NCI-H69 (cell line): Measurements from ENCODE around the gene ADAMTS13.

Experiments used
- DNase-seq: peaks from one replicate; lab custom pipeline; 2025; lab: John Stamatoyannopoulos, UW

Gene ADAMTS13

DNA sequence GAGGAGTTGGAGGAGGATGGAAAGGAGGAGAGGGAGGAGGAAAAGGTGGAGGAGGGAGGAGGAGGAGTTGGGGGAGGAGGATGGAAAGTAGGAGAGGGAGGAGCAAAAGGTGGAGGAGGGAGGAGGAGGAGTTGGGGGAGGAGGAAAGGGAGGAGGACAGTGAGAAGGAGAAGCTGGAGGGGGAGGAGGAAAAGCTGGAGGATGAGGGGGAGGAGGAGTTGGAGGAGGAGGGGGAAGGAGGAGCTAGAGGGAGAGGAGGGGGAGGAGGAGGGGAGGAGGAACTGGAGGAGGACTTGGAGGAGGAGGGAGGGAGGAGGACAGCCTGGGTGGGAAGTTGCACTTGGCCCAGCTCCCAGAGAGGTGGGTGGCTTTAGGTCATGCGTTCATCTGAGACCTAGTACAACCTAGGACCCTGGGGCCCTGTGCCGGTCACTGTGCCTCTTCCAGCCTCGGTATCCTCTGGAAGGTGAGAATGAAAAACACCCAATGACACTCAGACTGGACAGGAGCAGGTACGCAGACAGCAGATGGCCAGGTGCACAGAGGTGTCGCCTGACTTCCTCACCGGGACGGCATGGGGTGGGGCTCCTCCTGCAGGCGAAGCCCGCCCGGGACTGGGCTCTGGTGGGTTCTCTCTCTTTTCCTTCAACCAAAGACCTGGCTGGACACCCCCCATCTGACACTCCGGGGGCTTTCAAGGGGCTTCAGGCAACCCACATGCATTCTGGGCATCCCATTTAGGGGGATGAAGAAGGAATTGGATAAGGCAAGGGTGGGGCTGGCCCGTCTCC is 68.9 kb downstream of the ADAMTS13 start:
- peak; percentile 32 for DNase-seq

DNA sequence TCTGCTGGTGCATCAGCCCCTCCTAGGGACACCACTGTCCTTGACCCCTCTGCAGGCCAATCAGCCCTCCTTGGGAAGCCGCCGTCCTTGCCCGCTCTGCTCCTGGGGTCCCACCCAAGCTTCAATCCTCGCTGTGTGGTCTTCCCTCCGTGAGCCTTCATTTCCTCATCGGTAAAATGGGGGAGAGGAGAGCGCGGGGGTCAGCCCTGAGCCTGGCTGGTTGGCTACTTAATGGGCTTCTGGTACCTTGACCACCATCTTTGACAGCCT is 69.4 kb downstream of the ADAMTS13 start:
- no peak for DNase-seq

DNA sequence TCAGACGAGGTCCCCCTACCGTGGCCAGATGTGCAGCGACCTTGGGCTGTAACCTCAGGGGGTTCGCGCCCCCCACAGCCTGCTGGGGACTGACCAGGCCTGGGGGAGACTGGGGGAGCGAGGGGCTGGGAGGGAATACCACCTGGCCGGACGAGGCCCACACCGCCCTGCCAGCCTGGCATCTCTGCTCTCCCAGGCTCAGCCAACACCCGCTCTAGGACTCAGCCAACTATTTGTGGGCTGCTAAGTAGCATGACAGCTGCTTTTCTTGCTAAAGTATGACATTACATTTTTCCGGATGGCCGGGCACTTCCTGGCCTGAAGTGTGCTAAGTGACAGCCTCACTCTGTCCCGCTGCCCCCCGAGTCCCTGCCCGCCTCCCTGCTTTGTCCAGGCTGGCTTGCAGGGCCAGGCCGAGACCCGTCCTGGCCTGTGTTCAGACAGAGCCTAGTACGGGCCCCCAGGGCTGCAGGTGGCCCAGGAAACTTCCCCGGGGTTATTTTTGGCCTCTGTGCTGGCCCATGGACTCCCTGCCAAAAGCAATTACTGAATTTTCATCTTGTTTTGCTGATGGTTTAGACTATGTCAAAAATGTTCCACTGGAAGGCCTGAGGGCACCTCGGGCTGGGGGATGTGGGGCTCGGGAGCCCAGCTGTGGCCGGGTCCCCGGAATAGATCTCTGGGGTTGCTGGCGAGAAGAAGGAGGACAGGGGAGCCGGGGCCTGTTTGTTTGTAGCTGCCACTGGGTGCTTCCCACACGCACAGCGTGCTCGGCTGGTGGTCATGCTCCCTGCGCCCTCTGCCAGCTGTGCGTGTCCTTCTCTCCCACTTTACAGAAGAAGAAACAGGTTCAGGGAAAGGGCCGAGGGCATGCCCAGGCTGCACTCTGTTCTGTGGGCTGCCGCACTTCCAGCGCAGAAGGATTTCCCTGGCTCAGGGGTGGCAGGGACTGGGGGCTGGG is 70.2 kb downstream of the ADAMTS13 start:
- DNase-seq = peak; percentile 16

DNA sequence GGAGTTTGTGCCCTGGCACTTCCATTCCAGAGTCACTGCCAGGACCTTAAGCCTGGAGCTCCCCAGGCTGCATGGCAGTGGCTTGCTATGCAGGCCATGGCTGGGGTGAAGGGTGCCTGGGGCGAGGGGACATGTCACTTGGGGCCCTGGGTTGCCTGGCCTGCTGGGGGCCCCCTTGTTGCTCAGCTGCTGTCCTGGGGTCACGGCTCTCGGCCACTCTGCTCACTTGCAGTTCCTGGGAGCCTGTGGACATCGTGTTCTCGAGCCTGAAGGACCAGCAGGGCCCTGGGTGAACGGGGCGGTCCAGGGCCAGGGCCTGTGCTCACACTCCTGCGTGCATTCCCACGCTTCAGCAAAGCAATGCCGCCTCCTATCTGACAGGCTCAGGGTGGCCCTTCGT is 71.3 kb downstream of the ADAMTS13 start:
- DNase-seq = no peak

DNA sequence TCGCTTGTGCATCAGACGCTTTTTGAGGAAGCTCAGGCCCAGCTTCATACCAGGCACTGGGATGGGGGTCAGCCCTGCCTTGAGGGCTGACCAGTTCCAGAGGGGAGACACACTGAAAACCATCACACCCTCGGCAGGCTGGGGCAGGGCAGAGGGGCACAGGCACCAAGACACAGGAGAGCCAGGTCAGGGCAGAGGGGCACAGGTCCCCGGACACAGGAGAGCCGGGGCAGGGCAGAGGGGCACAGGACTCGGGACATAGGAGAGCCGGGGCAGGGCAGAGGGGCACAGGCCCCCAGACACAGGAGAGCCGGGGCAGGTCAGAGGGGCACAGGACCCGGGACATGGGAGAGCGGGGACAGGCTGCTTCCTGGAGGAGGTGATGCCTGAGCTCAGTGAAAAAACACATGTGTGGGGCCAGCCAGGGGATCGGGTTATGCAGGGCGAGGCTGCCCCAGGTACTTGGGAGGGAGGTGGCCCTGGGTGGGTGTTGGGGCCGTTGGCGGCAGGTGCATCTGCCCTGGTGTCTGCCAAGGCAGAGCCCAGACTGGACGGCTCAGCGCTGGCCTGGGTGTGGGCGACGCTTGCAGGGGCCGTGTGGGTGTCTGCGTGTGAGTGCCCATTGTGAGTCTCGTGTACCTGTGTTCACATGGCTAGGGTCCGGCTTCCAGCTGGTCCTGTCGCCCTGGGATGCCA is 71.8 kb downstream of the ADAMTS13 start:
- no peak for DNase-seq

DNA sequence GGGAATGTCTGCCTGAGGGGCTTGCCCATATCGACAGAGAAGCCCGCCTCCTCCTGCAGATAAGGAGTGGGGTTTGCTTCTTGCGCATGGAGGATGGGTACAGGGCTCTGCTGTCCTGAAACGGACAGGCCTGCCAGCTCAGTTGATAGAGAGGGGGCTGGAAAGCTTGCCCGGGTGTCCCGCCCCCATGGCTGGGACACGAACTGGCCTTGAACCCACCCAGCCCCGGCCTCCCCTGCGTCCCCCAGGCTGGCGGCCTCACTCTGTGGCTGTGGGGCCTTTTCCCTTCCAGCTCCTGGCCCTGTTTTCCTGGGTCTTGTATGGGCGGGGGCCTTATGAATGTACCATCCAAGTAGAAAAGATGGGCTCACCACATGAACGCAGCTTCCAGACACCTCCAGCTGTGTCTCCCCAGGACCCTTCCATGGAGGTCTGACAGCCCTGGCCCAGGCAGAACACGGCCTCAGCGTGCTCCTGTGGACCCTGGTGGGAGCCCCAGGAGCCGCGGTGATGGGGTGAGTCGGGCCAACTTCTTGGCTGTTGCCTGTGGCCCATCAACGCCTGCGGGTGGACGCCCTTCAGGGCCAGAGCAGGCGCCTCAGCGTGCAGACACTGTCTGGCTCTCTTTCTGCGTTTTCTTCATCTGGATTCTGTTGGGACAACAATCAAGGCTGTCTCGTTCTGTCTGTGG is 72.6 kb downstream of the ADAMTS13 start:
- DNase-seq = no peak

DNA sequence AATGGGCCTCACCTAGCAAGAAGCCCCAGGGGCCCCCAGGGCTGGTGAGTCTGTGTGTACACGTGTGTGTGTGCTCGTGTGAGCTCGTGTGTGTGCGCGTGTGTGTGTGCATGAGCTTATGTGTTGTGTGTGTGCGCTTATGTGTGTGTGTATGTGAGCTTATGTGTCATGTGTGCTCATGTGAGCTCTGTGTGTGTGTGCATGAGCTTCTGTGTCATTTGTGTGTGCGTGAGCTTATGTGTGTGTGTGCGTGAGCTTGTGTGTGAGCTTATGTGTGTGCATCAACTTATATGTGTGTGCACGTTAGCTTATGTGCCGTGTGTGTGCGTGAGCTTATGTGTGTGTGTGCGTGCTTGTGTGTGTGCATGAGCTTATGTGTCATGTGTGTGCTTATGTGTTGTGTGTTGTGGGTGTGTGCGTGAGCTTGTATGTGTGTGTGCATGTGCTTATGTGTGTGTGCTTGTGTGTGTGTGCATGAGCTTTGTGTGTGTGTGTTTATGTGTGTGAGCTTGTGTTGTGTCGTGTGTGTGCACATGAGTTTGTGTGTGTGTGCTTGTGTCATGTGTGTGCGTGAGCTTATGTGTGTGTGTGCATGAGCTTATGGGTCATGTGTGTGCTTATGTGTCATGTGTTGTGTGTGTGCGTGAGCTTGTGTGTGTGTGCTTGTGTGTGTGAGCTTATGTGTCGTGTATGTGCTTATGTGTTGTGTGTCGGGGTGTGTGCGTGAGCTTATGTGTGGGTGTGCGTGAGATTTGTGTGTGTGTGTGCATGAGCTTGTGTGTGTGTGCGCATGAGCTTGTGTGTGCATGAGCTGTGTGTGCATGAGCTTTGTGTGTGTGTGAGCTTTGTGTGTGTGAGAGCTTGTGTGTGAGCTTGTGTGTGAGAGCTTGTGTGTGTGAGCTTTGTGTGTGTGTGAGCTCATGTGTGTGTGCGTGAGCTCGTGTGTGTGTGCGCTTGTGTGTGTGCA is 73.4 kb downstream of the ADAMTS13 start:
- DNase-seq = no peak

DNA sequence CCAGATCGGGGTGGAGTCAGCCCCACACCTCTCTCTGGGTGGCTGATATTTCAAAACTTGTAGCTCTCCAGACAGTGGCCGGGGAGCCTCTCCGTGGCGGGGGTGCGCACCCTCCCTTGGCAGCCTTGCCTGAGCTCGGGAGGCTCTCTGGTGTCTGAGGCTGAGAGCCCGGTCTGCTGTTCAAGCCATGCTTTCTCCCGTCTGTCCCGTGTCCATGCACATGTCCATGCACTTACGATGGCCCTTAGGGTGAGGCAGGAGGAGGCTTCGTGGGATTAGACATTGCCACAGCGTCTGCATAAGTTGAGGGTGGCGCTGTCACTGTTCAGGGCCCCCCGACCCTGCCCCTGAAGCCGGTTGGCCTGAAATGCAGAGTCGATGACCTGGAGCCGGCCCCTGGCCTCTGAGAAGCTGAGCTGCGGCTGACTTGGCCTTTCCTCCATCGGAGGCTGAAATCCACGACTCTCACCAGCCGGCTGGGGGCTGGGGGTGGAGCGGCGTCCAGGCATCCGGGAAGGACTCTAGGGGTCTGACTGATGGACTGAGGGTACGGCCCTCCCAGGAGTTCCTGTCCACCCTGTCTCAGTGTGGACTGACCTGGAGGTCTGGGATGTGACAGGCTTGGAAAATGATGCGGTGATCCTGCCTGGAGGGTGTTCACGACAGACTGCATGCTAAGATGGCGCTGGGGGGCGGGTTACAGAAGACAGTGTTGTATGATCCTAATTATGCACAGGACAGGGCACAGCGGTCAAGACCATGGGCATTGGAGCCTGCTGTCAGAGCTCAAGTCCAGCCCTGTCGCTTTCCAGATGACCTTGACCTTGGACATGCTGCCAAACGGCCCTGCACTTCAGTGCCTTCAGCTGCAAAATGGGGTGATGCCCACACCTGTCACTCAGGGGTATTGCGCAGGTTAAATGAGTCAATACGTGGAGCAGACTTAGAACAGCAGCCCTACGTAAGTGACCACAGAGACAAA is 75.0 kb downstream of the ADAMTS13 start:
- no peak for DNase-seq

DNA sequence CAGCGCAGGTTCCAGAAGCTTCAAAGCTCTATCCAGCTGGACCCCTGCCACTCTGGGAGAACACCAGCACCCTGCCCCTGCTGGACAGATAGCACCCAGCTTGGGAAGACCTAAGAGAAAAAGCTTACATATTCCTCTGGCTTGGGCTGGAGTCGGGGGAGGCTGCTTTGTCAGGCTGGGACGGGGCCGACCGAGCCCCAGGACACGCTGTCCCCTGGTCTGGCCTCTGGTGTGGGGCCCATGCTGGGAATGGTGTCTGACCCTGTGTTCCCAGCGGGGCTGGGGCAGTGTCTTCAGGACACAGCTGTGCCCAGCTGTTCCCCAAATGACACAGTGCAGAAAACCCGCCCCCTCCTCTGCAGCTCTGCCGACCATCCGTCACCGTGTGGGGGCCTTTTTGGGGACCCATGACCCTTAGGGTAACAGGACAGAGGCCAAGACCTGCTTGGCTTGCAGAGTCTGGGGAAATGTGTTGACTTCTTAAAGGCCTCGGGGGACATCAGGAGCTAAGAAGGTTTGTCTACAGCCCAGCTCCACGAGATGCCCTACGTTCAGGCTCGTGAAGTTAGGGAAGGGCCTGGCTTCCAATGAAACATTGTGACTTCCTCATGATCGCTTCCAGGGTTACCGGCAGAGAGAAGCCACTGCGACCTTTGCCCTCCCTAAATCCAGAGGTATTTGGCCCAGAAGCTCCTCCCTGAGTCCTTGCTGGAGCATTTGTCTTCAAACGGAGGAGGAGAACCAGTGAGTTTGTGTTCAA is 77.1 kb downstream of the ADAMTS13 start:
- no peak for DNase-seq

DNA sequence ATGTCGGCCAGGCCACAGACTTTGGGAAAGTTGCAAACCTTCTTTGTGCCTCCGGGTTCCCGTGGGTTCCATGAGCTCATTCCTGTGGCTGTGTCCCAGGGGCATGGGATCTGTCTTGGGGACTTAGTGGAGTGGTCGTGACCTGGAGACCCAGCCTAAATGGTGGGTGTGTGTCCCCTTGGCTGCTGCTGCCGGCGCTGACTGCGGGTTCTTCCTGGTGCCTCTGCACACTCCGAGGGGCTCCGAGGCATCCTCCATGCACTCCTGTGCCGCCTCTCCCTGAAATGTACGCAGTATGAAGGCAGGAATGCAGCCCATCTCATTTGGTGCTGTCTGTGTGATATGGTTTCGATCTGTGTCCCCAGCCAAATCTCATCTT is 77.7 kb downstream of the ADAMTS13 start:
- DNase-seq = no peak

DNA sequence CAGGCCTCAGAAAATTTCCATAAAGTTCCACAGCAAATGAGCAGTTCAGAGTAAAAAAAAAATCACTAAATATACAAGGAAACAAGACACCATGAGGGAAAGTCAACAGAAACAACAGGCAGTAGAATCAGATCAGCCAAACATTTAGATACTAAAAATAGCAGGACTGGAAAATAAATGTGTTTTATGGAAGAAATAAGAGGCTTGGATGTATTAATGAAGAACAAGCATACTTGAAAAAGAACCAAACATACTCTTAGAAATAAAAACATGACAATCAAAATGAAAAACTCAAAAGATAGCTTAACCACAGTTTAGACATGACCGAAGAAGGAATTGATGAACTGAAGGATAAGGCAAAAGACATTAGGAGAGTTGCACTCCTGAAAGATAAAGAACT is 79.9 kb downstream of the ADAMTS13 start:
- DNase-seq = no peak

DNA sequence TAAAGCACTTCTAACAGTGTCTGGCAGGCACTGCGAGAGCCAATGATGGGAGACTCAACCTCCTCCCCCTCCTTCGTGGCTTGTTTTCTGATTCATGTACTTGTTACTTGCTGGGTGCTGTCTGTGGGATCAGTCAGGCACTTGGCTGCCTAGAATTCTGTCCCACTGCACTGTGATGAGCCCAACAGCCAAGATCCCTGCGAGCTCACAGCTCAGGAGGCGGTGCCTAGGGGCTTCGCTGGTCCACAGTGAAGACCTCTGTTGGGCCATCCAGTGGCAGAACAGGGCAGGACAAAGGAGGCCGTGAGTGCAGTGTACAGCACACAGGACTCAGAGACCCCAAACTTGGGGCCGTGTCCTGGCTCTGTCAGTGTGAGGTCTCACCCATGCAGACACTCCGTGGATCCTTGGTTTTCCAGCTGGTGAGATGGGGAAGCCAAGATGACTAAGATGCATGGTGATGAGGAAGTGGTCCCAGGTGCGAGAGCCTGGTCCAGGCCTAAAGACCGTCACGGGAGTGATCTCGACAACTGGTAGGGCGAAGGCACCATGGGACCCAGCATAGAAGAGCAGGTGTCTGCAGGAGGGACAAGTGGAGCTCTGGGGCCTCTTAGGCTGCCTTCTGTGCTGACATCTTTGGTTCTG is 83.1 kb downstream of the ADAMTS13 start:
- no peak for DNase-seq

DNA sequence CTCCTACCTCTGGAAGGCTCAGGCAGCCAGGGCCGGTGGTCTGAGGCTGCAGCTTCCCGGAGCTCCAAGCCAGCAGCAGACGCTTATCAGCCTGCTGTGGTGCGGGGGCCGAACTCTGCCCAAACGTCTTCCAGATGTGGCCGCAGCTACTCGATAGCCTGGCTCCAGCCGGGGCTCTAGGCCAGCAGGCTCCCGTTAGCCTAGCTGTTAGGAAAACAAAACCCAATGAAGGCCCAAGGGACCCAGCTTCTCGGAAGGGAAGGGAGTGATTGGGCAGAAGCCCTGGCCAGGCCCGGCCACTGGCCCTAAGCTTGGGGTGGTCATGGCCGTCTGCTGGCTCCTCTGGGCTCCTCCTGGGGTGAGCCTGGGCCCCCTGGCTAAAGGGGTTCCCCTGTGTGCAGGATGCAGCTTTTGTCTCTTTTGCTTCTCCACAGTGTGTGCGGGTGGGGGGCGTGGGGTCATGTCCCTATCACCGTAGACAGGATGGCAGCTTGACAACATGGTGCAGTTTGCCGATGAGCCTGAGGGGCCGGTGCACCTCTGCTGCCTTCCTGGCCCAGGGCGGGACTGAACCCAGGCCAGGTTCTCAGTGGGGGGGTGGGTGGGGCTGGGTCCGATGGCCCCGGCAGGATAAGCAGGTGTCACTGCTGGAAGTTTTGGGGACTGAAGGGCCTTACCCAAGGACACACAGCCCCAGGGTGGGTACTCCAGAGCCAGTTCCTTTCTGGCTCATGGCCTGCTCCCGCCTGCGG is 83.9 kb downstream of the ADAMTS13 start:
- no peak for DNase-seq

DNA sequence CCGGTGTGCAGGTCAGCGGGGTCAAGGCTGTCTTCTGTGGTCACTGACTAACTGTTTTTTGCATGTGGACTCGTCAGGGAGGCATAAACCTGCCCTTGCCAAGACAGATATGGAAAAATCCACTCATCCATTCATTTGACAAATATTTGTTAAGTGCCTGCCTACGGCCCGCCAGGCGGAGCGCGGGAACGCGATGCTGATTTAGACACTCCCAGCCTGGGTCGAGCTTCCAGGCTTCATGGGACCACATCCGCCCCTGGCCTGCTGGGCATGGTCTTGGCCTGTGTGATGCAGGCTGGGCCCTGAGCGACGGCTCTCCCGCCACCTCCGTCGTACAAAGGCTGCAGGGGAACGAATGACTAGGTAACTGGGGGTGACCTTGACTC is 84.5 kb downstream of the ADAMTS13 start:
- peak; percentile 29 for DNase-seq

DNA sequence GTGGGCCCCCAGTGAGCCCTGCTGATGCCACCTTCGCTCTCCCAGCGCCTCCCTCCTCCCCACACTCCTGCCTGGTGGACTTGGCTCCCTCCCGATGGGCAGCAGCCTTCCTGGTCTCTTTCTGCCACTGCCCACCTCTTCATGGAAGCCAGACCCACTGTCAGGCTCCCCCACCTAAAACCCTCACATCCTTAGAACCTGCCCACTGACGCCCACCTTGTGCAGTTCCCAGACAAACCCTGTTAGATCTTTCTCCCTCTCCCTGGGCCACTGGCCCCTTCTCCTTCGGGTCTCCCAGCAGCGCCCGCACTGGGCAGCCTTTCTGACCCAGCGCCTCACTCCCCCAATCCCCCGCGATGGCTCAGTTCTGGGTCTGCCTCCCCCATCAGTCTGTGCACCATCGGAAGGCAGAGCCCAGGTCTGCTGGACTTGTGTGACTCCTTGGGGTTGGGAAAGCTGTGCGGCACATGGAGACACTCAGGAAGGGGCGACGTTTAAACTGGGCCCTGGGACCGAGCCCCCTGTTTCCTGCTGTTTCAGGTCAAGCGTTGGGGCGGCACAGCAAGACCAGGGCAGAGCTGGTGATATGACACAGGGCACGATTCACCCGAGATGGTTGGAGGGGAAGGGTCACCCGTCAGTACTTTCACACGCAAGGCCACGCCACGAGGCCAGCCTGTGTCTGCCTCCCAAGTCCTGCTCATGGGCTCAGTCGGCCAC is 85.2 kb downstream of the ADAMTS13 start:
- no peak for DNase-seq

DNA sequence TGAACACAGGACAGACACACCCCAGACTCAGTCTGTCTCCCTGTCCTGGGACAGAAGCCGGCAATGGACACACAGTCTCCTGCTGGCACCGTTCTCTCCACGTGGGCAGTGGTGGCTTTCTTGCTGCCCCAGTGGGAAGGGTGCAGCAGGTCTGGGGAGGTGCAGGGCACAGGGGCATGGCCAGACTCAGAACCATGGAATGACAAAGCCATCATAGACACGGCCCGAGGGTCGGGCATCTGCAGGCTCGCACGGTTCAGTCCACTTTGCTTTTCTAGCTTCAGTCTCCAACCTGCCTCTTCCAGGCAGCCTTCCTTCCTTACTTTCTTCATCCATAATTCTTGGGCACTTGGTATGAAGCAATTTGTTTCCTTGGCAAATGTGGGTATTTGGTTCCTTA is 85.9 kb downstream of the ADAMTS13 start:
- no peak for DNase-seq
